ENCODE results near the gene AFG3L2. TPM values are rescaled to one million over a fixed set of nuclear protein-coding genes. Genes with fewer than 3 reads are reported as not detected.

Gene AFG3L2
- total RNA-seq, 1 experiment from 2014 or later: 73.5 TPM

- Histone ChIP-seq H4K91ac (ENCODE audit: insufficient read length, low read depth, low read length) (no peak overlapping the region), H3K4me2 (ENCODE audit: insufficient read depth, insufficient read length, low read length) (peak overlapping the region; percentile 77), H4K8ac (replicated peaks; ENCODE audit: insufficient read length, low read depth, low read length) (no peak overlapping the region), H3K9me3 (ENCODE audit: control insufficient read depth, low read depth, low read length) (no peaks in the 10 kb centered on the region), H2AFZ (ENCODE audit: low read length) (no peak overlapping the region), H2BK120ac (ENCODE audit: low read depth, low read length, poor library complexity, severe bottlenecking) (no peak overlapping the region), H3K4me1 (ENCODE audit: insufficient read depth, low read length) (no peaks in the 10 kb centered on the region), H3K9ac (ENCODE audit: extremely low read depth, insufficient read length, low read length) (no peak overlapping the region), H3K4ac (ENCODE audit: low read depth, low read length) (no peak overlapping the region), H3K18ac (ENCODE audit: insufficient read length, low read depth, low read length) (no peak overlapping the region), H4K20me1 (ENCODE audit: control insufficient read depth, insufficient read depth, insufficient read length) (no peaks in the 10 kb centered on the region), H3K23me2 (ENCODE audit: insufficient read length, low read depth, low read length, poor library complexity, severe bottlenecking) (peaks cover 14% of the 10 kb centered on the region), H2BK20ac (ENCODE audit: low read depth, low read length, poor library complexity, severe bottlenecking) (no peak overlapping the region), H3K79me1 (ENCODE audit: insufficient read depth, low read depth, low read length, poor library complexity, severe bottlenecking) (no peaks in the 10 kb centered on the region), H3K14ac (ENCODE audit: insufficient read depth, low read length) (no peak overlapping the region), H2AK5ac (ENCODE audit: insufficient read length, low read length) (no peak overlapping the region), H2BK5ac (ENCODE audit: insufficient read length, low read length) (no peak overlapping the region), H3T11ph (ENCODE audit: low read length) (no peak overlapping the region), H3K27ac (ENCODE audit: insufficient read length, low read depth, low read length) (no peak overlapping the region), H3K23ac (ENCODE audit: insufficient read length, low read depth, low read length) (no peak overlapping the region), H2BK15ac (ENCODE audit: low read depth, low read length) (no peak overlapping the region), H3K79me2 (ENCODE audit: insufficient read depth, low read length) (no peaks in the 10 kb centered on the region), H3K27me3 (ENCODE audit: insufficient read depth, low read length) (no peaks in the 10 kb centered on the region; the same call in 1 of the 2 replicates), H4K5ac (ENCODE audit: insufficient read length, low read depth, low read length) (no peak overlapping the region), H3K56ac (ENCODE audit: insufficient read length, low read depth, low read length) (no peak overlapping the region), H2BK12ac (ENCODE audit: insufficient read length, low read depth, low read length) (no peak overlapping the region)
- Mint-ChIP-seq H3K4me3 (peak overlapping the region; percentile 77 to 88), H3K9me3 (no peaks in the 10 kb centered on the region; a peak in 1 of 5 replicates), H3K4me1 (peaks cover 22 to 25% of the 10 kb centered on the region in 2 experiments), H3K27ac (peak overlapping the region in 1 of 3 experiments; percentile 75; a peak in 1 of 7 replicates), H3K27me3 (ENCODE audit: low read depth) (peaks cover 50% of the 10 kb centered on the region), H3K36me3 (ENCODE audit: insufficient read depth in 1 of 3, low read depth in 3 of 3) (no peaks in the 10 kb centered on the region)
- peak; percentile 60 for DNase-seq
- WGBS (ENCODE audit: extremely low coverage, insufficient read length, low lambda C conversion rate): no CpG with 5 or more reads among the region's 41 CpGs
- no peak for TF ChIP-seq CTCF (conservative IDR thresholded peaks at IDR 0.05)
Measured at GRCh38 chr18:12287684-12288402, 89.2 kb downstream of the AFG3L2 start.
